ENCODE data around the gene RGS1.

- TF ChIP-seq, protein P1, sequence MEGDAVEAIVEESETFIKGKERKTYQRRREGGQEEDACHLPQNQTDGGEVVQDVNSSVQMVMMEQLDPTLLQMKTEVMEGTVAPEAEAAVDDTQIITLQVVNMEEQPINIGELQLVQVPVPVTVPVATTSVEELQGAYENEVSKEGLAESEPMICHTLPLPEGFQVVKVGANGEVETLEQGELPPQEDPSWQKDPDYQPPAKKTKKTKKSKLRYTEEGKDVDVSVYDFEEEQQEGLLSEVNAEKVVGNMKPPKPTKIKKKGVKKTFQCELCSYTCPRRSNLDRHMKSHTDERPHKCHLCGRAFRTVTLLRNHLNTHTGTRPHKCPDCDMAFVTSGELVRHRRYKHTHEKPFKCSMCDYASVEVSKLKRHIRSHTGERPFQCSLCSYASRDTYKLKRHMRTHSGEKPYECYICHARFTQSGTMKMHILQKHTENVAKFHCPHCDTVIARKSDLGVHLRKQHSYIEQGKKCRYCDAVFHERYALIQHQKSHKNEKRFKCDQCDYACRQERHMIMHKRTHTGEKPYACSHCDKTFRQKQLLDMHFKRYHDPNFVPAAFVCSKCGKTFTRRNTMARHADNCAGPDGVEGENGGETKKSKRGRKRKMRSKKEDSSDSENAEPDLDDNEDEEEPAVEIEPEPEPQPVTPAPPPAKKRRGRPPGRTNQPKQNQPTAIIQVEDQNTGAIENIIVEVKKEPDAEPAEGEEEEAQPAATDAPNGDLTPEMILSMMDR (IDR thresholded peaks at IDR 0.05), result no peak
- TF ChIP-seq POLR2A (IDR thresholded peaks at IDR 0.05), result no peak
Measured at GRCh38 chr1:192581131-192581927, 5.8 kb downstream of the RGS1 start.
